PC-3 (cell line): ENCODE data around the gene OMP. TPM values are rescaled to one million over a fixed set of nuclear protein-coding genes. Genes with fewer than 3 reads are reported as not detected.

Source experiments
- ATAC-seq: fragments of 200-7000 bp; cut with Tn5 transposase; 2 replicates; pipeline ENCODE4 v1.9.1; 2020; ENCODE audit warnings: mild to moderate bottlenecking, moderate library complexity
- BruUV-seq: library from RNA; stranded (reverse); fragments of 400-500 nt; replicated peaks from 2 replicates; lab custom pipeline; 2021; lab: Mats Ljungman, UMichigan
- CTCF ChIA-PET: fragments of 300-600 bp; sonication (Branson Sonifier 250); formaldehyde crosslinking; loops from one replicate; lab custom pipeline; 2022; ENCODE audit warnings: antibody characterized with exemption; lab: Charles Lee
- POLR2A ChIA-PET: fragments of 300-600 bp; sonication (Branson Sonifier 250); formaldehyde crosslinking; loops from one replicate; lab custom pipeline; 2022; ENCODE audit warnings: antibody characterized with exemption; ENCODE audit not compliant: unreplicated experiment; lab: Charles Lee
- DNase-seq: peaks from one replicate; pipeline ENCODE4 v3.0.0-alpha.2; 2015
- H2AFZ ChIP-seq: fragments of 300-600 bp; sonication (generic); 2 replicates; pipeline ENCODE4 v1.6.0; 2016; ENCODE audit warnings: antibody characterized with exemption, low read length
- H3F3A ChIP-seq: fragments of 300-600 bp; sonication (generic); one replicate; pipeline ENCODE4 v1.6.0; 2017; ENCODE audit warnings: antibody characterized with exemption, low read length, control low read depth, mild to moderate bottlenecking; ENCODE audit not compliant: unreplicated experiment
- H3K27ac ChIP-seq: fragments of 300-600 bp; sonication (generic); 2 replicates; pipeline ENCODE4 v1.5.1; 2016; ENCODE audit warnings: mild to moderate bottlenecking, low read length
- H3K27me3 ChIP-seq: fragments of 300-600 bp; sonication (generic); 2 replicates; pipeline ENCODE4 v1.6.1; 2016; ENCODE audit warnings: low read length, mixed read lengths
- H3K36me3 ChIP-seq: fragments of 300-600 bp; sonication (generic); 2 replicates; pipeline ENCODE4 v1.6.1; 2016; ENCODE audit warnings: low read depth, mixed run types, low read length, mixed read lengths
- H3K4me1 ChIP-seq: fragments of 300-600 bp; sonication (generic); 2 replicates; pipeline ENCODE4 v1.5.1; 2016; ENCODE audit warnings: low read length; ENCODE audit not compliant: insufficient read depth
- H3K4me2 ChIP-seq: fragments of 300-600 bp; sonication (generic); 2 replicates; pipeline ENCODE4 v1.6.0; 2016; ENCODE audit warnings: low read length
- H3K4me3 ChIP-seq: fragments of 300-600 bp; sonication (generic); 2 replicates; pipeline ENCODE4 v1.5.1; 2016; ENCODE audit warnings: mild to moderate bottlenecking, low read length, mixed read lengths
- H3K79me2 ChIP-seq: fragments of 300-600 bp; sonication (generic); 2 replicates; pipeline ENCODE4 v1.6.1; 2017; ENCODE audit warnings: low read length, mixed read lengths
- H3K9ac ChIP-seq: fragments of 300-600 bp; sonication (generic); 2 replicates; pipeline ENCODE4 v1.6.0; 2016; ENCODE audit warnings: mild to moderate bottlenecking, low read length
- H3K9me2 ChIP-seq: fragments of 300-600 bp; sonication (generic); replicated peaks from 2 replicates; pipeline ENCODE4 v1.6.1; 2016; ENCODE audit warnings: mixed run types, low read length, mixed read lengths
- H3K9me3 ChIP-seq: fragments of 300-600 bp; sonication (generic); 2 replicates; pipeline ENCODE4 v1.6.1; 2016; ENCODE audit warnings: low read length, mixed read lengths
- H4K20me1 ChIP-seq: fragments of 300-600 bp; sonication (generic); 2 replicates; pipeline ENCODE4 v1.6.1; 2016; ENCODE audit warnings: low read length, mixed read lengths
- EZH2 ChIP-seq: fragments of 300-600 bp; sonication (generic); IDR thresholded peaks from one replicate; pipeline ENCODE4 v1.6.1; 2017; ENCODE audit warnings: antibody characterized with exemption, mild to moderate bottlenecking, low read length; ENCODE audit not compliant: unreplicated experiment
- EZH2phosphoT487 ChIP-seq: fragments of 300-600 bp; sonication (generic); IDR thresholded peaks from 2 replicates; pipeline ENCODE4 v1.6.1; 2018; ENCODE audit warnings: mild to moderate bottlenecking, antibody characterized with exemption, low read length, borderline replicate concordance
- intact Hi-C: fragments of 100-400 bp; cut with micrococcal nuclease; formaldehyde crosslinking; loops from 2 replicates; pipeline ENCODE4 v1.9.0; 2023
- total RNA-seq: library from RNA; depleted of rRNA; stranded (reverse); fragments of >200 nt; gene quantifications from 2 replicates; pipeline ENCODE4 v1.2.3, GENCODE V29; 2014
- TF ChIP-seq, protein P1 (sequence below): fragments of 300-600 bp; sonication (generic); conservative IDR thresholded peaks from 2 replicates; pipeline ENCODE4 v1.5.1; 2017; ENCODE audit warnings: antibody characterized with exemption, low read depth, mild to moderate bottlenecking, low read length

OMP gene
- total RNA-seq, 1 experiment from 2014 or later: not detected

DNA sequence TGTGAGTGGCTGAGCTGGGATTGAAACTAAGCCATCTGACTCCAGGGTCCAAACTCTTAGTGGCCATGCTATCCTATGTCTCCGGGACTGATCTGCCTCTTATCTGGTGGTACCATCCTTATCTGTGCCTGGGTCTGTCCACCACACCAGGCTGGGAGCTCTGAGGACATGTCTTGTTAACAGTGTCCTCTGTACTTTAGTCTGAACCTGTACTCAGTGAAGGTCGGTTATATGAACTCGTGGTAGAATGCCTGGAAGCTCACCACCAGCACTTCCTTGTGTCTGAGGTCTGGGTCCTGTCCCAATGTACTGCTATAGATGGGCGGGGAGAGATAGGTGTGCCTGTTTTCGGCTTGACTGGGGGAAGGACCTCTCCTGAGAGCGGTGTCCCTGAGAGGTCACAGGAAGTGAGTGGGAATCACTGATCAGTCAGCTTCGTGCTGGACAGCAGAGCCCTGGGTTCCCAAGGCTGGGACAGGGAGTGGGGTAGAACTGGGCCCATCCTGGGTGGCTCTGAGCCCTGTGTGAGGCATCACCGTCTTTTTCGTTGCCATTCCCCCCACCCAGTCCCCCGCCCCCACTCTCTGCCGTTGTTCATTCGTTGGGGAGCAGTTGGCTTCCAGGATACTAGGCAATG, 34.3 kb downstream of the OMP start:
- Histone ChIP-seq H3K4me2 (no peak overlapping the region), H3F3A (no peaks in the 10 kb centered on the region), H4K20me1 (no peaks in the 10 kb centered on the region), H2AFZ (no peak overlapping the region), H3K79me2 (no peaks in the 10 kb centered on the region), H3K27me3 (no peaks in the 10 kb centered on the region), H3K9ac (no peak overlapping the region), H3K9me2 (no peaks in the 10 kb centered on the region), H3K27ac (no peak overlapping the region), H3K36me3 (no peaks in the 10 kb centered on the region), H3K9me3 (no peaks in the 10 kb centered on the region), H3K4me3 (no peak overlapping the region), H3K4me1 (peaks cover 11% of the 10 kb centered on the region)
- no peak for ATAC-seq
- CTCF ChIA-PET: no interaction called here
- intact Hi-C loops: no loop called here
- TF ChIP-seq EZH2phosphoT487 (no peak), EZH2 (no peak)
- TF ChIP-seq, protein P1, sequence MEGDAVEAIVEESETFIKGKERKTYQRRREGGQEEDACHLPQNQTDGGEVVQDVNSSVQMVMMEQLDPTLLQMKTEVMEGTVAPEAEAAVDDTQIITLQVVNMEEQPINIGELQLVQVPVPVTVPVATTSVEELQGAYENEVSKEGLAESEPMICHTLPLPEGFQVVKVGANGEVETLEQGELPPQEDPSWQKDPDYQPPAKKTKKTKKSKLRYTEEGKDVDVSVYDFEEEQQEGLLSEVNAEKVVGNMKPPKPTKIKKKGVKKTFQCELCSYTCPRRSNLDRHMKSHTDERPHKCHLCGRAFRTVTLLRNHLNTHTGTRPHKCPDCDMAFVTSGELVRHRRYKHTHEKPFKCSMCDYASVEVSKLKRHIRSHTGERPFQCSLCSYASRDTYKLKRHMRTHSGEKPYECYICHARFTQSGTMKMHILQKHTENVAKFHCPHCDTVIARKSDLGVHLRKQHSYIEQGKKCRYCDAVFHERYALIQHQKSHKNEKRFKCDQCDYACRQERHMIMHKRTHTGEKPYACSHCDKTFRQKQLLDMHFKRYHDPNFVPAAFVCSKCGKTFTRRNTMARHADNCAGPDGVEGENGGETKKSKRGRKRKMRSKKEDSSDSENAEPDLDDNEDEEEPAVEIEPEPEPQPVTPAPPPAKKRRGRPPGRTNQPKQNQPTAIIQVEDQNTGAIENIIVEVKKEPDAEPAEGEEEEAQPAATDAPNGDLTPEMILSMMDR: no peak
- POLR2A ChIA-PET: no interaction called here
- BruUV-seq: no TSS peak
- no peak for DNase-seq

DNA sequence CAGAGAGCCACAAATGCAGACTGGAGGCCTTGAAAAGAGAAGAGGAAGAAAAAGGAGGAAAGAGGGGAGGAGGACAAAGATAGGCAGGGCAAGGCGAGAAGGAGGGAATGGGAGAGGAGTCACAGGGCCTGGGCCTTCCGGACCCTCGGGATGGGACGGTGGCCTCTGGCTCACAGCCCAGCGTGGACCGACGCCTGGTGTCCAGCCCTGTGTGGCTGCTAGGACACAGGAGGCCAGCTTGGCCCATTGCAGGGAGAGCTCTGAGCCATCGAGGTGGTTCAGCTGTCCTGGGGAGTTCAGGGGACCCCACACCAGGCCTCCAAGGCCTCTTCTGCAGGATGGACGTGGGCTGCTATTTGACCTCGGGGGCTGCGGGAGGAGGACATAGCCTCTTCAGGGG, 34.8 kb downstream of the OMP start:
- no peaks in the 10 kb centered on the region for H3K9me3 ChIP-seq
- BruUV-seq: no TSS peak
- peaks cover 11% of the 10 kb centered on the region for H3K4me1 ChIP-seq
- no peak overlapping the region for H3K4me3 ChIP-seq
- DNase-seq (no peak), ATAC-seq (no peak)
- H3K4me2 ChIP-seq: no peak overlapping the region
- H3K27me3 ChIP-seq: no peaks in the 10 kb centered on the region
- H3K9me2 ChIP-seq: no peaks in the 10 kb centered on the region
- no peaks in the 10 kb centered on the region for H3F3A ChIP-seq
- H2AFZ ChIP-seq: no peak overlapping the region
- H3K9ac ChIP-seq: no peak overlapping the region
- ChIA-PET POLR2A (no interaction called here), CTCF (no interaction called here)
- no peaks in the 10 kb centered on the region for H3K79me2 ChIP-seq
- H3K27ac ChIP-seq: no peak overlapping the region
- TF ChIP-seq EZH2phosphoT487: no peak
- no peak for TF ChIP-seq EZH2
- TF ChIP-seq, protein P1: no peak
- H3K36me3 ChIP-seq: no peaks in the 10 kb centered on the region
- no peaks in the 10 kb centered on the region for H4K20me1 ChIP-seq
- intact Hi-C loops: no loop called here

DNA sequence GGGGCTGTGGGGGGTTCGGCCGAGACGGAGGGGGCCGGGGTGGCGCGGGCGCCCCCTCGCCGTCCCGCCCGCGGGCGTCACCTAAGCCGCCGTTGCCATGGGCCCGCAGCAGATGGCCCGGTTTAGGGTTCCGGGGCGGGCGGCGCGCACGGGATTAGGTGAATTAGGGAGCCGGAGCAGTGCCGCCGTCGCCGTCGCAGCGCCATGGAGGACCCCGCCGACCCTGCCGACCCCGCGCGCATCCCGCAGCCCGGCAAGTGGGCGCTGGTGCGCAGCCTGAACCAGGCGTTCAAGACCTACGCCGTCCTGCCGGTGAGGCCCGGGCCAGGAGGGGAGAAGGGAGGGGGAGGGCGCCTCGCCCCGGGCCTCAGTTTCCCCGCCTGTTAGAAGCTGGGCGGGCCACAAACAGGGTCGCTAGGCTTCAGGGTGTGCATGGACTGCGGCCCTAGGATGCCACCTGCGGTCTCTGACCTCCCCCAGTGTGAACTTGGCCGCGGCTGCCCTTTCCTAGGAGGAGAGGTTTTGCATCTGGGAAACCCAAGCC, 35.5 kb downstream of the OMP start:
- H3K27ac ChIP-seq: no peak overlapping the region
- H2AFZ ChIP-seq: no peak overlapping the region
- no peaks in the 10 kb centered on the region for H4K20me1 ChIP-seq
- H3F3A ChIP-seq: no peaks in the 10 kb centered on the region
- H3K36me3 ChIP-seq: no peaks in the 10 kb centered on the region
- ChIA-PET CTCF (no interaction called here), POLR2A (no interaction called here)
- no peak overlapping the region for H3K4me2 ChIP-seq
- TF ChIP-seq EZH2phosphoT487: no peak
- no peak for TF ChIP-seq EZH2
- TF ChIP-seq, protein P1: no peak
- H3K79me2 ChIP-seq: no peaks in the 10 kb centered on the region
- no peaks in the 10 kb centered on the region for H3K9me2 ChIP-seq
- intact Hi-C loops: no loop called here
- no peak overlapping the region for H3K4me3 ChIP-seq
- ATAC-seq (no peak), DNase-seq (no peak)
- no peaks in the 10 kb centered on the region for H3K27me3 ChIP-seq
- no peaks in the 10 kb centered on the region for H3K9me3 ChIP-seq
- no TSS peak for BruUV-seq
- H3K9ac ChIP-seq: no peak overlapping the region
- peaks cover 11% of the 10 kb centered on the region for H3K4me1 ChIP-seq
